Spinal cord (tissue), 10 donors: Measurements from ENCODE around the gene FAM185A. TPM values are rescaled to one million over a fixed set of nuclear protein-coding genes. Genes with fewer than 3 reads are reported as not detected.

Experiments
- DNase-seq, 6 donors: peaks; one replicate each; pipeline versions ENCODE4 v3.0.0 to v3.0.0-alpha.2; 2013 to 2015; ENCODE audit warnings: low spot score in 6 of 6, low read depth in 4 of 6
- H3K27ac ChIP-seq: one replicate; pipeline ENCODE4 v1.5.1; 2013; ENCODE audit warnings: low read depth, low read length, control low read depth
- H3K27me3 ChIP-seq: one replicate; pipeline ENCODE4 v1.6.1; 2013; ENCODE audit warnings: low read length; ENCODE audit not compliant: control insufficient read depth, insufficient read depth
- H3K36me3 ChIP-seq: one replicate; pipeline ENCODE4 v1.6.1; 2013; ENCODE audit warnings: low read length; ENCODE audit not compliant: control insufficient read depth, insufficient read depth
- H3K4me1 ChIP-seq: one replicate; pipeline ENCODE4 v1.6.1; 2013; ENCODE audit warnings: low read length; ENCODE audit not compliant: control insufficient read depth, insufficient read depth
- H3K4me3 ChIP-seq: one replicate; pipeline ENCODE4 v1.5.1; 2013; ENCODE audit warnings: low read depth, low read length, control low read depth
- H3K9me3 ChIP-seq: one replicate; pipeline ENCODE4 v1.6.1; 2013; ENCODE audit warnings: low read length; ENCODE audit not compliant: control insufficient read depth, insufficient read depth
- WGBS: methylation state at CpG from one replicate; pipeline ENCODE4 v1.1.5; 2013; ENCODE audit warnings: missing lambda C conversion rate; ENCODE audit not compliant: insufficient coverage; 5-methylcytosine and 5-hydroxymethylcytosine counted together
- polyA plus RNA-seq, 2 donors: library from polyadenylated mRNA; unstranded; fragments of 120-200 nt; gene quantifications; one replicate each; pipeline ENCODE4 v1.2.1, GENCODE V29; 2013; ENCODE audit not compliant: insufficient read length in 2 of 2
- total RNA-seq, 2 donors: library from RNA; depleted of rRNA in 1 of 2; stranded (reverse); fragments of 120-200 nt in 1 of 2; fragments of >200 nt in 1 of 2; gene quantifications; one replicate each; pipeline versions ENCODE4 v1.2.3 to v1.2.4, GENCODE V29; 2013 to 2014
- donor health status: healthy.

Gene FAM185A
- total and polyA plus RNA-seq, 4 donors: 9.5 to 14.8 (median 13.0) TPM

DNA sequence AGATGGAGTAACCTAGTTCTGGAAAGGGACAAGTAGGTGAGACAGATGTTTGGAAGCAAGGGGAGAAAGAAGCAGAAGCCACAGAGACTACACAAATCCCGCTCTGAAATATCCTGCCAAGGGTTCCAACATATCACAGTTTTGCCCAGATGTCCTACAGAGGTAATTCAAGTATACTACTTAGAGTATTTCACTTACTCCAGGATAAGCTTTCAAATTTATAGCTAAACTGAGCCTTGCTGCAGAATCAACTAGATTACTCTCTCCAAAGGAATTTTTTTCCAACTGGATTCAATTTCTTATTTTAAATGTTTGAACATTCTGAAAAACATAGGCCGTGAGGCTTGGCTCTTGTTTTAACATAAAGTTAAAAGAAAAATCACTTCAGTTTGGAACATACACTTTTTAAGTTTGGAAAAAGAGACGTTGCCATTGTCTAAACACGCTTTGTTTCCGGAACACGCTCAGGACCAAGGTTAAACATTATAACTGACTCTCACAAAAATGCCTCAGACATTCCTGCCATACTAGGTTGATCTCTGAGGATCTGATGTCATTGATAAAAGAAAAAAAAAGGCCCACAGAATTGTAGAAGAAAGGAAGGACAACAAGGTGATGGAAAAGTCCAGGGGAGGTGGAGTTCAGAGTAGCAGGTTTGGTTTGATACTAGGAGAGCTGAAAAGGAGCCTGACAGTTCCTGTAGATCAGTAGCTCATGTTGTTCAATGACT, 74.8 kb downstream of the FAM185A start:
- WGBS: no CpG with 5 or more reads among the region's 6 CpGs
- Histone ChIP-seq H3K27me3 (no peaks in the 10 kb centered on the region), H3K9me3 (no peaks in the 10 kb centered on the region), H3K4me3 (no peak overlapping the region), H3K4me1 (no peaks in the 10 kb centered on the region), H3K36me3 (no peaks in the 10 kb centered on the region), H3K27ac (no peak overlapping the region)
- DNase-seq: no peak

DNA sequence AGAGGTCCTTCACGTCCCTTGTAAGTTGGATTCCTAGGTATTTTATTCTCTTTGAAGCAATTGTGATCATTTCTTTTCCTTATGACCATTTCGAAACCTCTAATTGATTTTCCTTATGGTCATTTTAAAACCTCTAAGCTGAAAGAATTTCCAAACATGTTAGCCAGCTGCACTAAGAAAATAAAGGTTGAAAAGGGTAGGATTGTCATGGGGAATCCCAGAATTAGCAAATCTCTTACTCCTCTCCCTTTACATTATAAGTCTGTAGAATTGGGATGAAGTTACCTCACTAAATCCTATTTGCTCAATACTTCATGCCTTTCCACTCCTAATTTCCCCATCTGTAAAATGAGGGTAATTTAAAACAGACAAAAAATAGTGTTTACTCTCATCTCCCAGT, 79.5 kb downstream of the FAM185A start:
- no peaks in the 10 kb centered on the region for H3K4me1 ChIP-seq
- no peaks in the 10 kb centered on the region for H3K9me3 ChIP-seq
- no CpG with 5 or more reads among the region's 2 CpGs for WGBS
- no peak overlapping the region for H3K4me3 ChIP-seq
- no peak overlapping the region for H3K27ac ChIP-seq
- no peaks in the 10 kb centered on the region for H3K27me3 ChIP-seq
- H3K36me3 ChIP-seq: no peaks in the 10 kb centered on the region
- DNase-seq: no peak

DNA sequence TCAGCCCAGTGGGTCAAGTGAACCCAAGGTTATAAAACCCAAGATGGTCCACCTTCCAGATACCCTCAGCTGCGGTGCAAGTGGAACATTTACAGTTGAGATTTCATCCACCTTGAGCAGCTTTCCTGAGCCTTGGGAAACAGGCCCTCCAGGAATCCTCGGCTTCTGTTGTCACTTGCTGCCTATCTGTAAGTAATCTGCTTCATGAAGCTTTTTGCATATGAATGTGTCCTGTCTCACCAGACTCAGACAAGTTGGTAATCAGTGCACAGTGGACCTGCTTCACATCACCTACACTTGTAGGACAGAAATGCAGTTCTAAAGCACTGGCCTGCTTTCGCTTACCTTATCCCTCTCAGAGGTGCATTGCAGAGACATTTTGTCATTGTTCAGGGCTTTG, 80.3 kb downstream of the FAM185A start:
- Histone ChIP-seq H3K36me3 (no peaks in the 10 kb centered on the region), H3K9me3 (no peaks in the 10 kb centered on the region), H3K4me3 (no peak overlapping the region), H3K4me1 (no peaks in the 10 kb centered on the region), H3K27ac (no peak overlapping the region), H3K27me3 (no peaks in the 10 kb centered on the region)
- no peak for DNase-seq
- WGBS: 89% methylated on average over 3 of the region's 3 CpGs

DNA sequence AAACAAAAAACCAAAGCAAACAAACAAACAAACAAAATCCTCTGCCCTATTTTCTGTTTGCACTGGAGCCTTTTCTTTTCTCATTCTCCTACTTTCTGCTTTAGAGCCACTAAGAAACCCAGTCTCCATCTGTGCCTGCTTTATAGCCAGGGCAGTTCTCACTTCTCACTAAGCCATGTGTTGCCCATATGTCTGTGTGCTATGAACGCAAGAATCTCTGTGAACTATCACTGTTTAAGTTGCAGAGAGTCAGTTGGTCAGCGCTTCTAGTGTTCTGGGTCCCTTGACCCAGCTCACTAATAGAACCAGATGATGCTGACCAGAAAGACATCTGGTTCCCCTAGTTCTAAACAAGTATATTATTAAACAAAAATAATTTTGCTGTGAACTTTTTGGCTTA, 81.4 kb downstream of the FAM185A start:
- Histone ChIP-seq H3K27ac (peak overlapping the region; percentile 18), H3K4me3 (no peak overlapping the region), H3K4me1 (no peaks in the 10 kb centered on the region), H3K27me3 (no peaks in the 10 kb centered on the region), H3K36me3 (no peaks in the 10 kb centered on the region), H3K9me3 (no peaks in the 10 kb centered on the region)
- WGBS: 80% methylated on average over 1 of the region's 2 CpGs
- DNase-seq: peak in 2 of 6 donors; percentile 16 to 86

DNA sequence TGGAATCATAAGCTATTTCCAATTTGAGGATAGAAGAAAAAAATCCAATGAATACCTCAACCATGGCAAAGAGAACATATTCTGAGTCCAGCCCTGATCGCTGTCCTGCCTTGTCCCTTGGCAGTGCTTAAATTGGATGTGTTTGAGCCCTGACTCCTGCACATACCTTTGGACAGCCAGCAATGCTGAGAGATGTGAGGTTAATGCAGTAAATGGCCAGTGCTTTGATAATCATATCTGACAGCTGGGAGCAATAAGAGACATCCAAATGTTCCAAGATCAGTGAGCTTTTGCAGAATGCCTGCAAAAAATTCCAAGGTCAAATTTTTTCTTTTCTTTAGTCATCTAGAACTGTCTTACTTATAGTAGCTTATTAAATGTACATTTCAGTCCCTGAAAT, 83.9 kb downstream of the FAM185A start:
- no peak for DNase-seq
- Histone ChIP-seq H3K4me3 (no peak overlapping the region), H3K36me3 (no peaks in the 10 kb centered on the region), H3K4me1 (no peaks in the 10 kb centered on the region), H3K27me3 (no peaks in the 10 kb centered on the region), H3K9me3 (no peaks in the 10 kb centered on the region), H3K27ac (no peak overlapping the region)
- WGBS: 80% methylated on average over 1 of the region's 1 CpG

DNA sequence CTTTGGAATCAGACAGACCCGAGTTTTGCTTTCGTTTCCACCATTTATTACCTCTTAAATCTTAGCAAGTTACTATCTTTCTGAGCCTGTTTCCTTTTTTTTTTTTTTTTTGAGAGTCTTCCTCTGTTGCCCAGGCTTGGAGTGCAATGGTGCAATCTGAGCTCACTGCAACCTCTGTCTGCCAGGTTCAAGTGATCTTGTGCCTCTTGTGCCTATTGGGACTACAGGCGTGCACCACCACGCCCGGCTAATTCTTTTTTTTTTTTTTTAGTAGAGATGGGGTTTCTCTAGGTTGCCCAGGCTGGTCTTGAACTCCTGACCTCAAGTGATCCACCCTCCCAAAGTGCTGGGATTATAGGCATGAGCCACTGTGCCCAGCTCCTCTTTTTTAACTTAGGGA, 84.5 kb downstream of the FAM185A start:
- Histone ChIP-seq H3K4me1 (no peaks in the 10 kb centered on the region), H3K27me3 (no peaks in the 10 kb centered on the region), H3K9me3 (no peaks in the 10 kb centered on the region), H3K4me3 (no peak overlapping the region), H3K36me3 (no peaks in the 10 kb centered on the region), H3K27ac (no peak overlapping the region)
- WGBS: no CpG with 5 or more reads among the region's 5 CpGs
- DNase-seq: no peak

DNA sequence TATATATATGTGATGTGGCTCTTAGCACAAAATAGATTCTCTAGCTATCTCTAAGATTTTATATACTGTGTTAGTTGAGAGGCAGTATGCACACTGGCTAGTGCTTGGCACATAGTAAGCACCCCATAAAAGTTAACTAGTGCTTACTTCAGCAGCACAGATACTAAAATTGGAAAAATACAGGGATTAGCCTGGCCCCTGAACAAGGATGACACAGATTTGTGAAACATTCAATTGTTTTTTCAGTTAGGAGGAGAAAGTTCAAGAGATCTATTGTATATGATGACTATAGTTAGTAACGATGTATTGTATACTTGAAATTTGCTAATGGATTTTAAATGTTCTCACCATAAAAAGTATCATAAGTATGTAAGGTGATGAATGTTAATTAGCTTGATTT, 85.7 kb downstream of the FAM185A start:
- Histone ChIP-seq H3K4me3 (no peak overlapping the region), H3K27me3 (no peaks in the 10 kb centered on the region), H3K36me3 (no peaks in the 10 kb centered on the region), H3K4me1 (no peaks in the 10 kb centered on the region), H3K9me3 (no peaks in the 10 kb centered on the region), H3K27ac (no peak overlapping the region)
- no peak for DNase-seq
- no CpG with 5 or more reads among the region's 1 CpG for WGBS

DNA sequence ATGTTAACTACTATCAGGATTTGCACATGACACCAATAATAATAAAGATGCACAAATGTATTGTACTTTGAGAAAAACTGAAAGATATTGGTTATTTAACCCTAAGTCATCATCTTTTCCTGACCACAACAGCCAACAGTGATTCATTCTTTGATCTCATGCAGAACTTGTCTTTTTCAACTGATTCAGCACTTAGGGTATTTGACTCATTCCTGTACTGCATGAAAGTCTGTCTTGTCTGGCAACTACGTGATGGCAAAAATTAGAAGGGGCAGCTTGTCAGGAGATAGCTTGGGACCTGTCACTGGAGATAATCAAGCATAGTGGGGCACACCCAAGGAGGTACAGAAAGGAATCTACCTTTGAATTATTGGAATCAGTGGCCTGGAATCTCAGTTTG, 86.2 kb downstream of the FAM185A start:
- H3K9me3 ChIP-seq: no peaks in the 10 kb centered on the region
- no peak overlapping the region for H3K4me3 ChIP-seq
- no peaks in the 10 kb centered on the region for H3K27me3 ChIP-seq
- no peak overlapping the region for H3K27ac ChIP-seq
- H3K36me3 ChIP-seq: no peaks in the 10 kb centered on the region
- no peaks in the 10 kb centered on the region for H3K4me1 ChIP-seq
- WGBS: 83% methylated on average over 1 of the region's 1 CpG
- DNase-seq: no peak

DNA sequence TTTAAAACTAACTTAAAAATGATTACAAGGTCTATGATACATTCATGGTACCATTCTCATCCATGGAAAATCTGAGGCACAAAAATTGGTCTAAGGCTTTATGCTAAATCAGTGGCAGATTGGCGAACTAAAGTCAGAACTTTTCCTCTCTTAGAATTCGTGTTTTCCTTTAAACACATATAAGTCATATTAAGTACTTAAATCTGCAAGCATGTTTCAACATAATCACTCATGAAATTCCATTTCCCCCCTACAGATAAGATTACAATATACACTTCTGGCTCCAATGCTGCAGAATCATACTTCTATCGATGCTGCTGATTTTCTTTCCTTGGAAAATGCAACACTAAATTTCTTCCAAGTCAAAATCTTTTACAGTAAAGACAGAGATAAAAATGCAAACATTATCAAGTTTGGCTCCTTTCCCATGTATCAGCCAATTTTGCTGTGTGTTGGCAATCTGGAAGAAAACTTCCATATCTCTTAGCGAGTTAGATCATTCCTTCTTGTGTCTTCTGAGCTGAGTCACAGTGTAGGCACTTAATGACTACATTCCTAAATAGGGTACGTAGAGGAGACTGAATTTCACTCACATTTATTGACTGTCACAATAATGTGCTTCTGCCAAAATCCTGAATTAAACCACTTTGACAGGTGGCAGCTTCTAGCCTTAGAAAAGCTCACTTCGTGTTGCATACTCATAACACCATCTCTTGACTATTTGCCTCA, 87.6 kb downstream of the FAM185A start:
- Histone ChIP-seq H3K36me3 (no peaks in the 10 kb centered on the region), H3K27me3 (no peaks in the 10 kb centered on the region), H3K4me1 (no peaks in the 10 kb centered on the region), H3K4me3 (no peak overlapping the region), H3K9me3 (no peaks in the 10 kb centered on the region), H3K27ac (no peak overlapping the region)
- peak in 1 of 6 donors; percentile 9 for DNase-seq
- WGBS: 100% methylated on average over 1 of the region's 6 CpGs

DNA sequence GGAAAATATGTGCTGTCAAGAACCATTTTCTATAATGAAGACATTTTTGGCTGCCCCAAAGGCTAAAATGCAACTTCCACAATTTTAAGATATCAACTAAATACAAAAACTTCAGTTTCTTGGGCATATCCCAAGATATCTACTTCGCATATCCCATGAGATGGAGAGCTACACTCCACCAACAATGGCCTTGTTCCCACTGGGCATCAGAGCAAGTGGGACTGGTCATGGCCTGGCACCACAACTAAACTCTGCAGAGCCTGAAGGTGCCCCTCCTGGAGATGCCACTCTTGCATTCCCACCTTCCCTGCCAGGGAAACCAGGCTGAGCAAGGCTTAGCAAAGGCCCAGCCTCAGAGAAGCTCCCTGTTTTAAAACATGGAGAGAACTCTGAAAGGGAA, 88.2 kb downstream of the FAM185A start:
- Histone ChIP-seq H3K4me1 (no peaks in the 10 kb centered on the region), H3K9me3 (no peaks in the 10 kb centered on the region), H3K36me3 (no peaks in the 10 kb centered on the region), H3K27ac (no peak overlapping the region), H3K27me3 (no peaks in the 10 kb centered on the region), H3K4me3 (no peak overlapping the region)
- WGBS: 100% methylated on average over 1 of the region's 1 CpG
- no peak for DNase-seq
